Activated CD8-positive, alpha-beta memory T cell treated with anti-CD3 and anti-CD28 coated beads for 1 hour (primary cell): ENCODE measurements around the gene TTC27.
"Not testable (repeated sequence)": the region's sequence is repeated elsewhere in the genome, so short reads cannot be mapped to it uniquely, and the experiment has no call there.

Source experiments
- DNase-seq, 2 donors: peaks; one replicate each; pipeline ENCODE4 v3.0.0-alpha.2; 2020; ENCODE audit warnings: low read depth in 1 of 2; ENCODE audit errors: extremely low read depth in 1 of 2

TTC27 gene

GRCh38 chr2:32750880-32751279, 123.0 kb downstream of the TTC27 start:
- DNase-seq = no peak

- DNase-seq = no peak
These were observed 124.4 kb downstream of the TTC27 start for GRCh38 chr2:32752205-32752604.

DNA sequence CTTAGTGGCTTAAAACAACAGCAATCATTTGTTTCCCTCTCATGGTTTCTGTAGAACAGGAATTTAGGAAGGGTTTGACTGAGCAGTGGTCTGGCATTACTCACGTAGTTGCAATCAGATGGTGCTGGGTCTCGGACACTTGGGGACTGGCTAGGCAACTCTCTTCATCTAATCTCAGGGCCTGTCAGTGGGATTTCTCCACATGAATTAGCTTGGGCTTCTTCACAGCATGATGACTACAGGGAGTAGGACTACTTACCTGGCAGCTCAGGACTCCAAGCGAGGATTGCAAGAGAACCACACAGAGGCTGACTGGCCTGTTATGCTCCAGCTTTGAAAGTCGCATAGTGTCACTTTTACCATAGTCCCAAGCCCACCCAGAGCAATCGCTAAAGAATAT, 125.1 kb downstream of the TTC27 start:
- no peak for DNase-seq

DNA sequence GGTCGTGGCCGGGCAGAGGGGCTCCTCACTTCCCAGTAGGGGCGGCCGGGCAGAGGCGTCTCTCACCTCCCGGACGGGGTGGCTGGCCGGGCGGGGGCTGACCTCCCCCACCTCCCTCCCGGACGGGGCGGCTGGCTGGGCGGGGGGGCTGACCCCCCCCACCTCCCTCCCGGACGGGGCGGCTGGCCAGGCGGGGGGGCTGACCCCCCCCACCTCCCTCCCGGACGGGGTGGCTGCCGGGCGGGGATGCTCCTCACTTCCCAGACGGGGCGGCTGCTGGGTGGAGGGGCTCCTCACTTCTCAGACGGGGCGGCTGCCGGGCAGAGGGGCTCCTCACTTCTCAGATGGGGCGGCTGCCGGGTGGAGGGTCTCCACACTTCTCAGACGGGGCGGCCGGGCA, 126.8 kb downstream of the TTC27 start:
- DNase-seq = not testable (repeated sequence)

DNA sequence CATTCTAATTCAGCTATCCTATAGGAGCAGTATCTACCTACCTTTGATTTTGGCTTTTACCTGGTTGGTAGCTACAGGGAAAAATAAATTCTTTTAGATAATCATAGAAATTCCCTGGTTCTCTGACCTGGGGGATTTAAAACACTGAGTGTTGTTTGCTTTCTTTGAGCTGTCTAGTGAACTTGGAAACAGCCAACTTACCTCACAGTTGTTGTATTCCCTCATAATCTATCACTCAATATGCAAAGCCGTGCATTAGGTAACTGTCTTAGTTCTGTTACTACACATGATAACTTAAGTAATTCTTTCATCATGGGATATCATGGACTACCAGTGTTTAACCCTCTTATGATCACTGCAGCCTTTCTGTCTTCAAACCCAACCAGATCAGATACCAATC, 127.8 kb downstream of the TTC27 start:
- DNase-seq = no peak

DNA sequence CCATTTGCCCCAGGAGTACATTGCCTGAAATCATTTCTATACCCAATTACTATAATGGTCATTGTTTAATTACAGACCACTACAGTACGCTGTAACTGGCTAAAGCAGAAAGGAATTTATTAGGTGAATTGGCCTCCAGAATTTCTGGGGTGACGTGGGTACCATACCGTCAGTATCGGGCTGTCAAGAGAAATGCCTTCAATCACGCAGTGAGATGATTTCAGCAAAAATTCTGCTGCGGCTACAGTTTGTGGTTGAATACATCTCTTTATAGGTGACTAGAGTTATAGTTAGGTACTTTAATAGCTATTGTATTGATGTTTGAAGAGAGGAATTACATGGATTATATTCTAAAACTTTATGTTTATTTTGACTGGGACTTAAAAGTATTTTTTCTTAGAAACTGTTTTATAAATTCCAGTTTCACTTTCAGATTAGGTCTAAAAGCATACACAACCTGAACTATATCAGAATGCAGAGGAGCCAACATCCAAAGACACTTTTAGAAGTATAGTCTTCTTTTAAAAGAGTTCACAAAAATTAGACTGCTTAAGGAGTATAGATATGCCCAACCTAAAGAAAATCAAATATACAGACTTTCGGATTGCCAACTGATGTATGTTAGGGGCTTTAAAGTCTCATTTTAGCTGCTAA, 128.4 kb downstream of the TTC27 start:
- DNase-seq = no peak

GRCh38 chr2:32758232-32758631, 130.4 kb downstream of the TTC27 start:
- DNase-seq = no peak

GRCh38 chr2:32760628-32761027, 132.8 kb downstream of the TTC27 start:
- DNase-seq = no peak

DNA sequence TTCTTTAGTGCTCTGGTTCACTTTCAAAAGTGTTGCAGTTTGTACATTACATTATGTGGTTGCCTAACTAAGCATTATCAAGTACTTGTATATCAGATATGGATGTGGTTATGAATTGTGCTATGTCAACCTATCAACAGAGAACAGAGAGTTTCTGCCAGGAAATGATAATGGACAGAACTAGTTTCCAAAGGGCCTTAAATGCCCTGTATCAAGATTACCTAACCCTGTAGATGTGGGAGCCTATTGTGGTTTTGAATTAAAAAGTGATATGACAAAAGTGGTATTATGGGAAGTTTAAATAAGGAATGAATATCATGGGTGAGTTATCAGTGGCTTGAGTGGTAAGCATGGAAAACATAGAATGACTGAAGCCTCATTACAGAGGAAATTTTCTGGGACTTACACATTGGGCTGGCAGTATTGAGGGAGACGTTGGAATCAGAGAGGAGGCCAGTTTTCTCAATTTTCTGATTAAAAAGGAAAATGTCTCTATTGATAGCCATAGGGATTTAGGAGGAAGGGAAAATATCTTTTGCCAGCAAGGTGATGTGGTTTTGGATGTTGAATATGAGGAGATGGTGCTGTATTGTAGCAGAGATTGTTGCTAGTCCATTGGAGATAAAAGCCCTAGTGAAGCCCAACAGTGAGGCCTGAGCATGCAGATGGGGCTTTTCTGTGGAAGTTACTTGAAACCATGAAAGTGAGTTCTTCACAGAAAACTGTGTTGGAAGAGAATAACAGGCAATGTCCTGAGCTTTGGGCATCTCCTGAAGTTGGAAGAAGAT, 140.7 kb downstream of the TTC27 start:
- DNase-seq = no peak

DNA sequence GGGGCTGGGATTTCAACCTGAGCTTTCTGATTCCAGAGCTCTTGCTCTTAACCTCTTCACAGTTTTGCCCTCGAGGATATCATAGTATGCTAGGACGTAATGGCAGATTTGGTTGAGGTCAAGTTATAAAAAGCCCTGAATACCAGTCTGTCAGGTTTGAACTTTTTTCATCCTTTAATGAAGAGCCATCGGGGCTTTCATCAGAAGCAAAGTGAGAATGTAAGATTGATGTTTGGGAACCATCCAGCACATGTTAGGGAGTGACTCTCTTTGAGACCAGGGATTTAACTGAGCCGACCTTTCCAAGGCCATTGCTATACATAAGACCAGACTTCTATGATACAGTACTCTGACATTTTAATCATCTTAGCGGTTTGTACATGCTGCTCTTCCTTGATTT, 142.5 kb downstream of the TTC27 start:
- no peak for DNase-seq

DNA sequence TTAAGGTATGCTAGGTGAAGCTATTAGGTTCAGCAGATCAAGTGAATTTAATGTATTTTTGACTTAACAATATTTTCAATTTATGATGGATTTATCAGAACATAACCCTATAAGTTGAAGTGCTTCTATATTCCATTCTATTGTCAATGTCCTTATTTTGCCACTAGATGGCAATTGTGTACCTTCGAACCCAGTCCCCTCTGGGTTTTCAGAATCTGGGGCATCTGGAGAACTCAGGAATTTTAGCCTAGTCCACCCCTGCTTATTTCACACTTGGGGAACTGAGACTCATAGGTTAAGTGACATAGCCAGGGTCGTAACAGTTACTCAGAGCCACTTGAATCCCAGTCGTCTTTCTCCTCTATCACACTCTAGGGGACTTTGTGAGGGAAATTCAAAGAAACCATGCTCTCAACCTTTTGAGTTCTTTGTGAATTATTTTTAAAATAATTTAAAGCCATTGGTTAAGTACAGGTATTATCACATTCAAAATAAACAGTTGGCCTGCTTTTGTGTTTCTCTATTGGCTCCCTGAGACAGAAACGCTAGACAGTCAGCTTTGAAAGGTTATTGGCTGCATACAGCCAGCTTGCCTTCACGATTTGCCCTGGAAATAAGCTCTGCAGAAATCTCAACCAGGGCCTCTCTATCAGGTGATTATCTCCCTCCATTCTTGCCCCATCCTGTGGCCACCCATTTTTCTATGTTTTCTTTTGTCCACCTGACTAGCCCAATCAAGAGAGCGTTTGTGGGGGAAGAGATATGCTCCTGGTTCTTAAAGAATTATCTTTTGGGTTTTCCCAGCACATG, 145.0 kb downstream of the TTC27 start:
- no peak for DNase-seq

- no peak for DNase-seq
These were observed 145.6 kb downstream of the TTC27 start for GRCh38 chr2:32773448-32773808.

DNA sequence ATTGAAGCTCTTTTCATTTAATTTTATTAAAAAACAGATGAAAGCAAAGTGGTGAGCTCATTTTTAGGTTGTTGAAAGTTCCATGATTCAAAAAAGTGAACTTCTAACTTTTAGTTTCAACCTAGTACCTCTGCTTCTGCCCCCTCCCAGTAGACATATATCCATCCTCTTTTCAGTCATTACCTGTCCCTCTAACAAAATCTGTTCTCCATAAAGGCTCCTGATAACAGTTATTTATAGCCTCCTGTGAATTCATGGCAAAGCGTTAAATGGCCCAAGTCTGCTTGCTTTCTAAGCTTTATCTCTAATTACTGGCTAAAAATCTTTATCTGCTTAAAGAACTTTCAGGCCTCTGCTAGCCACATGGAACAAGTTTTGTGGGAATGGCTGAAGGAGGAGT, 148.1 kb downstream of the TTC27 start:
- no peak for DNase-seq

DNA sequence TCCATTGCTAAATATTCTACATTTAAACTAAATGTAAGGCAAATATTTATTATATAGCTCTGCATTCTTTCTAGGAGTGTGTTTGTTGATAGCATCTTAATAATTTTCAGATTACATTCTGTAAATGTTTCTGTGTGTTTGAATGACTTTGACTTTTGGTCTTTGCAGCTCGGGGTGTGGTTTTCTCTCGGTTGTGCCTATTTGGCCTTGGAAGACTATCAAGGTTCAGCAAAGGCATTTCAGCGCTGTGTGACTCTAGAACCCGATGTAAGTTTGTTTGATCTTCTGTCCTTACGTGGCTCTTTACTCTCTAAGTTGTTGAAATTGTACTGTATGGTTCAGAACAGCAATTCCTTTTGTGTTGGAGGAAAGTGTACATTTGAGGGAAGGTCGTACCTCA, 149.9 kb downstream of the TTC27 start:
- DNase-seq = no peak

DNA sequence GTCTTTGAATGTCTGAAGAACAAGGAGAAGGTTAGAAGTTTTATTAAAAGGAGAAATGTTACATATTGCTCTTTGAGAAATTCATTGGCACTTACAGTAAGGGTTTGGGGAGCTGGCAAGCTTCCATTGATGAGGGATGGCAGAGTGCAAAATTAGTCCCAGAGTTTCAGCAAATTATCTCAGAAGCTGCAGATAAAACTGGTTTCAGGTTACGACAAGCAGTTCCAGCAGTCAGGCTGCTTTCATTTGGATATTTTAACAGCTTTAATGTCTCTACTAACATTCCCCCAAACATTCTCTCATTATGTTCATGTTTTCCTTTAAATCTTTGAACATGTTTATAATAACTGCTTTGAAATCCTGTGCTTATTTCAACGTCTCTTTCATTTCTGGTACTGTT, 153.1 kb downstream of the TTC27 start:
- no peak for DNase-seq

DNA sequence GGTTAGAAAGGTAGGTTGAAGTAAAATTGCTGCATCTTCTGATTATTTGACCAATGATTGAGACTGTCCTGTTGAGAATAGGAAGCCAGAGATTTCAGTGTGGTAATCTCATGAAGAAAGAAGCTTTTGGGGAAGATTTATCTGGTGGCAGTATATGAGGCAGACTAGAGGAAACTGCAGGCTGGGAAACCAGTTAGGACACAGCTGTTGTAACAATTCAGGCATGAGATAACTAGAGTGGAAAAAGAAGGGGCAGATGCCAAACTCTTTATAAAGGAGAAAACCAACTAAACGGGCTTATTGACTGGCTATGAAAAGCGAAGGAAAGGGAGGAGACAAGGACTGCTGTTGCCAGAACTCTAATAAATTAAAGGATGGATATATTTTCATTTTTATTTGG, 155.6 kb downstream of the TTC27 start:
- no peak for DNase-seq

DNA sequence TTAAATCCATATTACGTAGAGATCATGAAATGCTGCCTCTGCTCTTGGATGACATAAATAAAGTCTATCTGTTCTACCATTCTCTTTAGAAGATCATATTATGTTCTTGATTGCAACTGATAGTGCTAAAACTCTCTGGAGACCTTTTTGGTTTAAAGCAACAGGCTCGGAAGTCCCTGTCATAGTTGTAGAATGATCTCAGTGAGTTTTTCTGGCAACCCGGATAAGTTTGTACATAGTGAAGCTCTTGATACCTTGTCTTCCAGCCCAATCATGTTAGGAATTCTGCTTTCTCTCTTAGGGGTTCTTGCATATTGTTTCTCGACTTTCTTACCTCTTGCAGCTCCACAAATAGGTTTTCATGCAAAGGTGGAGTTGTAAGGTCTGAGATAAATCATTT, 156.1 kb downstream of the TTC27 start:
- DNase-seq = no peak

DNA sequence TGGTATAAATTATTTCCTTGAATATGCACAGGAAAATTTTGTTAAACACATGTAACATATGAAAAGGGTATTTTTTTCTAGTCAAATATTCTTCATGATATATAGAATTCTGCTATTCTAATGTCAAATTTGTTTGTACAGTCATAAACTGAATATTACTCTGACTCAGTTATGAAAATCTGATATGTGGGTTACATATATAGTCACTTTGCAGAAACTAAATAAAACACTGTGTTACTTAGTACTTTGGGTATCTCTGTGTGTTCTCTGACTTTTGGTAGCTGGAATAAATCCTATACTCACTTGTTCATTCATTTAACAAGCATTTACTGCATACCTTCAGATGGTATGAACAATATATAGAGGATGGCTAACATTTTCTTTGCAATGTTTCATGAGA, 159.4 kb downstream of the TTC27 start:
- no peak for DNase-seq

GRCh38 chr2:32788114-32788513, 160.3 kb downstream of the TTC27 start:
- no peak for DNase-seq

DNA sequence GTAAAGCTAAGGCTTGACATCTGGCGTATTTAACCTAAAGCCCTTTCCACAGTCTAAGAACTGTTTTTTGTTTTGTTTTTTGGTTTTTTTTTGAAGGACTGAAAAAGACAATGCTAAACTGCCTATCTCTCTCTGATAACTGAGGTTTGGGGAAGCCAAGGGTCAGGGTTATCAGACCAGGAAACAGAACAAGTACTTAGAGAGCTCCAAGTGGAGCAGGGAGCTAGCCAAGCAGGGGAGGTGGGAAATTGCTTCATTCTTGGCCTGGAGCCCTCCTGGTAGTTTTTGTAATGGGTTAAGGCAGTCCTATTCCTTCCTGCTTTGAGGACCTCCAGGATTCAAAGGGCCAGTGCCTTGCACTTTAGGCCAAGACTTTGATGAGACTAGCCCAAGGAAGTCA, 164.6 kb downstream of the TTC27 start:
- no peak for DNase-seq

- no peak for DNase-seq
These were observed 171.0 kb downstream of the TTC27 start for GRCh38 chr2:32798829-32799228.

DNA sequence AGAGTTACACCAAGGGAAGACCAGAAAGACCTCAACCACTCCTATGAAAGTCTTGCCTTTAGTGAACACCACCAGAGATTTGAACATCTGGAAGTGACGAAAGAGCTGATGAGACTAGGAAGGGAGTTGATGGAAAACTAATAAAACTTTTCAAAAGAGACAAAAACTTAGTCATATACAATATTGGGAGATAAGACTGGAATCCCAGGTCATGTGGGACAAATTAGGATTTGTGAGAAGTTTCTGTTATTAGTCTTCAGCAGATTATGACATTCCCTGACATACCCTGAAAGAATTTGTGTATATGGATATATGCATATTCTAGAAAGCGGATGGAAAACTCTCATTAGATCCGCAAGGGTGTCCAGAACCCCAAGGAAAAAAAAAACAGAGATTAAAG, 173.9 kb downstream of the TTC27 start:
- DNase-seq = no peak
